Measurements from ENCODE around the gene SLC2A8.

The SLC2A8 gene
- total RNA-seq = 2.4 to 2.9 reads per million in 2 donors

GRCh38 chr9:127396808-127397645 lies at the start of gene SLC2A8:
TSS of gene SLC2A8 (plus strand) at chr9:127397169. CDS start at chr9:127397231, 62 bp downstream.
- peak; percentile 83 for DNase-seq

- DNase-seq = no peak
Observed at GRCh38 chr9:127347831-127348776, 48.9 kb upstream of the SLC2A8 start.

- DNase-seq = no peak
Observed at GRCh38 chr9:127349483-127350113, 47.4 kb upstream of the SLC2A8 start.

- DNase-seq = no peak
Observed at GRCh38 chr9:127351182-127352166, 45.5 kb upstream of the SLC2A8 start.

GRCh38 chr9:127353882-127354281 lies 43.1 kb upstream of the SLC2A8 start:
- no peak for DNase-seq

- DNase-seq = no peak
Observed at GRCh38 chr9:127356906-127357305, 40.1 kb upstream of the SLC2A8 start.

GRCh38 chr9:127358023-127358535 lies 38.9 kb upstream of the SLC2A8 start:
- no peak for DNase-seq

GRCh38 chr9:127358770-127359169 lies 38.2 kb upstream of the SLC2A8 start:
- DNase-seq = no peak

GRCh38 chr9:127360250-127360649 lies 36.7 kb upstream of the SLC2A8 start:
- DNase-seq = no peak

- DNase-seq = no peak
Observed at GRCh38 chr9:127360829-127361228, 36.1 kb upstream of the SLC2A8 start.

- no peak for DNase-seq
Observed at GRCh38 chr9:127361561-127361960, 35.4 kb upstream of the SLC2A8 start.

GRCh38 chr9:127362829-127363228 lies 34.1 kb upstream of the SLC2A8 start:
- no peak for DNase-seq

GRCh38 chr9:127365461-127365860 lies 31.5 kb upstream of the SLC2A8 start:
- no peak for DNase-seq

GRCh38 chr9:127366594-127366993 lies 30.4 kb upstream of the SLC2A8 start:
- no peak for DNase-seq

- DNase-seq = no peak
Observed at GRCh38 chr9:127368852-127369402, 28.0 kb upstream of the SLC2A8 start.

- no peak for DNase-seq
Observed at GRCh38 chr9:127369428-127369827, 27.5 kb upstream of the SLC2A8 start.

- no peak for DNase-seq
Observed at GRCh38 chr9:127370147-127370579, 26.8 kb upstream of the SLC2A8 start.

- no peak for DNase-seq
Observed at GRCh38 chr9:127370672-127371648, 26.0 kb upstream of the SLC2A8 start.

- no peak for DNase-seq
Observed at GRCh38 chr9:127380479-127380878, 16.5 kb upstream of the SLC2A8 start.

GRCh38 chr9:127382541-127382940 lies 14.4 kb upstream of the SLC2A8 start:
- DNase-seq = no peak
